NB4 (cell line): ENCODE measurements around the gene SIMC1.

Source experiments
- MAX ChIP-seq: IDR thresholded peaks from 2 replicates; pipeline ENCODE4 v1.6.1; 2011; ENCODE audit warnings: low read depth, low read length
- MYC ChIP-seq: IDR thresholded peaks from 2 replicates; pipeline ENCODE4 v1.6.1; 2011; ENCODE audit warnings: low read depth, low read length
- POLR2A ChIP-seq: IDR thresholded peaks from 2 replicates; pipeline ENCODE4 v1.6.1; 2011; ENCODE audit warnings: mild to moderate bottlenecking; ENCODE audit not compliant: insufficient read length; ENCODE audit errors: extremely low read depth
- TF ChIP-seq, protein P1 (sequence below): IDR thresholded peaks from one replicate; pipeline ENCODE4 v1.5.1; 2012; ENCODE audit warnings: low read depth, low read length

GRCh38 chr5:176355400-176356178, 117.4 kb downstream of the SIMC1 start:
- TF ChIP-seq POLR2A (no peak), MAX (no peak), MYC (no peak)
- TF ChIP-seq, protein P1, sequence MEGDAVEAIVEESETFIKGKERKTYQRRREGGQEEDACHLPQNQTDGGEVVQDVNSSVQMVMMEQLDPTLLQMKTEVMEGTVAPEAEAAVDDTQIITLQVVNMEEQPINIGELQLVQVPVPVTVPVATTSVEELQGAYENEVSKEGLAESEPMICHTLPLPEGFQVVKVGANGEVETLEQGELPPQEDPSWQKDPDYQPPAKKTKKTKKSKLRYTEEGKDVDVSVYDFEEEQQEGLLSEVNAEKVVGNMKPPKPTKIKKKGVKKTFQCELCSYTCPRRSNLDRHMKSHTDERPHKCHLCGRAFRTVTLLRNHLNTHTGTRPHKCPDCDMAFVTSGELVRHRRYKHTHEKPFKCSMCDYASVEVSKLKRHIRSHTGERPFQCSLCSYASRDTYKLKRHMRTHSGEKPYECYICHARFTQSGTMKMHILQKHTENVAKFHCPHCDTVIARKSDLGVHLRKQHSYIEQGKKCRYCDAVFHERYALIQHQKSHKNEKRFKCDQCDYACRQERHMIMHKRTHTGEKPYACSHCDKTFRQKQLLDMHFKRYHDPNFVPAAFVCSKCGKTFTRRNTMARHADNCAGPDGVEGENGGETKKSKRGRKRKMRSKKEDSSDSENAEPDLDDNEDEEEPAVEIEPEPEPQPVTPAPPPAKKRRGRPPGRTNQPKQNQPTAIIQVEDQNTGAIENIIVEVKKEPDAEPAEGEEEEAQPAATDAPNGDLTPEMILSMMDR: no peak
